ENCODE data around the gene PTPRD. TPM values are rescaled to one million over a fixed set of nuclear protein-coding genes. Genes with fewer than 3 reads are reported as not detected.

Gene PTPRD
- total RNA-seq, 1 donor from 2014 or later = 5.7 TPM

GRCh38 chr9:10104774-10105173 is 508.0 kb downstream of the PTPRD start:
- H3K4me3 Mint-ChIP-seq (ENCODE audit: unreplicated experiment) = no peak overlapping the region
- no peaks in the 10 kb centered on the region for H3K36me3 Mint-ChIP-seq (ENCODE audit: low read depth)
- TF ChIP-seq CTCF (IDR thresholded peaks at IDR 0.05) = no peak
- H3K9me3 Mint-ChIP-seq (ENCODE audit: low read depth) = no peaks in the 10 kb centered on the region
- H3K4me1 Mint-ChIP-seq (ENCODE audit: low read depth) = no peaks in the 10 kb centered on the region
- no peak overlapping the region for H3K27ac Mint-ChIP-seq (ENCODE audit: unreplicated experiment)
- DNase-seq (ENCODE audit: low spot score) = no peak
- H3K27me3 Mint-ChIP-seq (ENCODE audit: low read depth) = no peaks in the 10 kb centered on the region

DNA sequence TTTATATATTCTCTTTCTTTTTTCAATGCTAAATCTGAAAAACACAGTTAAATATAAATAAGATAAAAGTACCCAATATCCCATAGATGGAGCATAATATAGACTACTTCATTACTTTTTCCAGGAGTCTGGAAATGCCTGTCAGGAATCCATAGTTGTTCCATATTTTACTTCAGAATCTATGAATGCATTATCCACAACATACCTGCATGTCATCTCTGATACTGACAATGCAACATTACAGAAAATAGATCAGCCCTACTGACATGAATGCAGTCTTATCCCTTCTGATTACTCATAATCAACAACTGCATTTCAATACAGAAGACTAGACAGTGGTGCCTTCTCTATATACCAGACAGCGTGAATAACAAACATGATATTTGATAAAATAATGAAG is 517.6 kb downstream of the PTPRD start:
- Mint-ChIP-seq H3K27me3 (ENCODE audit: low read depth) (peaks cover 2% of the 10 kb centered on the region), H3K27ac (ENCODE audit: unreplicated experiment) (no peak overlapping the region)

DNA sequence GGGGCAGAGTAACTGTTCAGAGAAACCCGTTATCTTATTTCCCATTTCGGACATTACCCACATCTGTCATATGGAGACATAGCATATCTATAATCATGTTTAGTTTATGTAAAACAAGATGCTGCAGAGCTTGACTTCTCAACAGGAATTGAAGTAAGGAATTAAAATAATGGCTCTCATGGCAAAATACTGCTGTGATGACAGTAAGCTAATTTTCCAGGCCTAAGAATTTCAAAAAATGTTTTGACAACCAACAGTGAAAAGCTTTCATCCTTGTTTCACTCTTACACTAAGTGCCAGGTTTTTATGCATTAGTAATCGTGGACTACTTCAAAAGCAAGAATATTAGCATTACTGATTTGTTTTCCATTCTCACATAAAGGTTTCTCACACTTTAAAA is 518.2 kb downstream of the PTPRD start:
- no peaks in the 10 kb centered on the region for H3K36me3 Mint-ChIP-seq (ENCODE audit: low read depth)
- H3K4me3 Mint-ChIP-seq (ENCODE audit: unreplicated experiment) = no peak overlapping the region
- peaks cover 2% of the 10 kb centered on the region for H3K27me3 Mint-ChIP-seq (ENCODE audit: low read depth)
- no peak for TF ChIP-seq CTCF (IDR thresholded peaks at IDR 0.05)
- peaks cover 3% of the 10 kb centered on the region for H3K9me3 Mint-ChIP-seq (ENCODE audit: low read depth)
- DNase-seq (ENCODE audit: low spot score) = no peak
- no peak overlapping the region for H3K27ac Mint-ChIP-seq (ENCODE audit: unreplicated experiment)
- H3K4me1 Mint-ChIP-seq (ENCODE audit: low read depth) = no peaks in the 10 kb centered on the region

More for the DNA sequence above, 517.6 kb downstream of the PTPRD start:
- no peak overlapping the region for H3K4me3 Mint-ChIP-seq (ENCODE audit: unreplicated experiment)
- peaks cover 3% of the 10 kb centered on the region for H3K9me3 Mint-ChIP-seq (ENCODE audit: low read depth)
- TF ChIP-seq CTCF (IDR thresholded peaks at IDR 0.05) = no peak
- no peaks in the 10 kb centered on the region for H3K4me1 Mint-ChIP-seq (ENCODE audit: low read depth)
- no peak for DNase-seq (ENCODE audit: low spot score)
- no peaks in the 10 kb centered on the region for H3K36me3 Mint-ChIP-seq (ENCODE audit: low read depth)

- H3K9me3 Mint-ChIP-seq (ENCODE audit: low read depth) = no peaks in the 10 kb centered on the region
- peaks cover 12% of the 10 kb centered on the region for H3K27me3 Mint-ChIP-seq (ENCODE audit: low read depth)
- no peak for TF ChIP-seq CTCF (IDR thresholded peaks at IDR 0.05)
- DNase-seq (ENCODE audit: low spot score) = no peak
- no peak overlapping the region for H3K27ac Mint-ChIP-seq (ENCODE audit: unreplicated experiment)
- no peak overlapping the region for H3K4me3 Mint-ChIP-seq (ENCODE audit: unreplicated experiment)
- no peaks in the 10 kb centered on the region for H3K36me3 Mint-ChIP-seq (ENCODE audit: low read depth)
- H3K4me1 Mint-ChIP-seq (ENCODE audit: low read depth) = no peaks in the 10 kb centered on the region
Observed at GRCh38 chr9:10080012-10080411, 532.8 kb downstream of the PTPRD start.

GRCh38 chr9:10079284-10079964 is 533.4 kb downstream of the PTPRD start:
- Mint-ChIP-seq H3K36me3 (ENCODE audit: low read depth) (no peaks in the 10 kb centered on the region), H3K27me3 (ENCODE audit: low read depth) (peaks cover 11% of the 10 kb centered on the region), H3K4me1 (ENCODE audit: low read depth) (no peaks in the 10 kb centered on the region), H3K4me3 (ENCODE audit: unreplicated experiment) (no peak overlapping the region), H3K27ac (ENCODE audit: unreplicated experiment) (no peak overlapping the region), H3K9me3 (ENCODE audit: low read depth) (no peaks in the 10 kb centered on the region)
- no peak for TF ChIP-seq CTCF (IDR thresholded peaks at IDR 0.05)
- DNase-seq (ENCODE audit: low spot score) = no peak

Measured in chondrocyte (in vitro differentiated cells).